ENCODE results near the gene OSGEP. TPM values are rescaled to one million over a fixed set of nuclear protein-coding genes. Genes with fewer than 3 reads are reported as not detected.

OSGEP gene
- total and polyA plus RNA-seq, 2 of the 13 experiments (the other 11 are each of a cell fraction or from before 2014, with no cell fraction given), result 39.7 to 41.1 TPM

DNA sequence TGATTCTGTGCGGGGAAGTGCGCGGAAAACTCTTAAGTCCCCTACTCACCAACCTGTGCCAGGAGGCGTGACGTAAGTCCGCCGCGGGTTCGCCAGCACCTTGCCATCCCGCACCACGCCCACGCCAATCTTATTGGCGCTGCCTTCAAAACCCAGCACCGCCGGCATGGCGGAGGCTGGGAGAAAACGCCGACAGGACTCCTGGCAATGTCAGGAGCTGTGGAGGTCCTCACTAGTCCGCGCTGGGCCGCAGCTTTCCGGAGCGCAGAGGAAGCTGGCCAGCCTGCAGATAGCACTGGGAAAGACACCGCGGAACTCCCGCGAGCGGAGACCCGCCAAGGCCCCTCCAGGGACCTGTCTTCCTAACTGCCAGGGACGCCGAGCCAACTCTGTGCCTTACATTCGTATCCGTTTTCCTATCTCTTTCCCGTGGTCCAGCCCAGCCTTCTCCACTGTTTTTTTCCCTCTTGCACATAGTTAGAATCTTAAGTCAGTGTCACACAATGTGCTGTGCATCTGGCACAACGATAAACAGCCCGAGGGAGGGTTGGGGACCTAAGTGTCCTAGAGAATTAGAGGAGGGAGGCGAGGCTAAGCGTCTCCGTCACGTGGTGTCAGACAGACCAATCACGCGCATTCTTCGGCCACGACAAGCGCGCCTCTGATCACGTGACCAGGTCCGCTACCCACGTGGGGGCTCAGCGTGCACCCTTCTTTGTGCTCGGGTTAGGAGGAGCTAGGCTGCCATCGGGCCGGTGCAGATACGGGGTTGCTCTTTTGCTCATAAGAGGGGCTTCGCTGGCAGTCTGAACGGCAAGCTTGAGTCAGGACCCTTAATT is at the start of gene OSGEP, which contains the start of gene APEX1 (continued):
- TF ChIP-seq, protein P1, sequence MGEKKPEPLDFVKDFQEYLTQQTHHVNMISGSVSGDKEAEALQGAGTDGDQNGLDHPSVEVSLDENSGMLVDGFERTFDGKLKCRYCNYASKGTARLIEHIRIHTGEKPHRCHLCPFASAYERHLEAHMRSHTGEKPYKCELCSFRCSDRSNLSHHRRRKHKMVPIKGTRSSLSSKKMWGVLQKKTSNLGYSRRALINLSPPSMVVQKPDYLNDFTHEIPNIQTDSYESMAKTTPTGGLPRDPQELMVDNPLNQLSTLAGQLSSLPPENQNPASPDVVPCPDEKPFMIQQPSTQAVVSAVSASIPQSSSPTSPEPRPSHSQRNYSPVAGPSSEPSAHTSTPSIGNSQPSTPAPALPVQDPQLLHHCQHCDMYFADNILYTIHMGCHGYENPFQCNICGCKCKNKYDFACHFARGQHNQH (CRISPR knock-in tag; IDR thresholded peaks at IDR 0.05), result peak; percentile 63
- TF ChIP-seq EED (CRISPR knock-in tag; IDR thresholded peaks at IDR 0.05), result peak; percentile 94
- peak; percentile 52 for TF ChIP-seq TMF1 (CRISPR knock-in tag; IDR thresholded peaks at IDR 0.05; ENCODE audit: low read depth)
- TF ChIP-seq ZKSCAN5 (CRISPR knock-in tag; IDR thresholded peaks at IDR 0.05), result no peak
- peak; percentile 34; the same call in 1 of the 2 replicates for TF ChIP-seq TEF (CRISPR knock-in tag; IDR thresholded peaks at IDR 0.05)
- TF ChIP-seq CHD2 (IDR thresholded peaks at IDR 0.05; ENCODE audit: low read depth, low read length), result peak; percentile 88
- TF ChIP-seq GATAD1 (CRISPR knock-in tag; IDR thresholded peaks at IDR 0.05), result peak; percentile 97
- TF ChIP-seq MXD4 (CRISPR knock-in tag; IDR thresholded peaks at IDR 0.05), result peak; percentile 100
- peak; percentile 77 for TF ChIP-seq JARID2 (CRISPR knock-in tag; IDR thresholded peaks at IDR 0.05; ENCODE audit: insufficient replicate concordance)
- no peak for TF ChIP-seq MTF1 (CRISPR knock-in tag; IDR thresholded peaks at IDR 0.05)
- TF ChIP-seq ZFP82 (CRISPR knock-in tag; IDR thresholded peaks at IDR 0.05; ENCODE audit: borderline replicate concordance), result peak; percentile 27
- no peak for TF ChIP-seq PCBP1 (IDR thresholded peaks at IDR 0.05; ENCODE audit: borderline replicate concordance, low read depth, low read length)
- no peak for TF ChIP-seq ZFP90 (CRISPR knock-in tag; IDR thresholded peaks at IDR 0.05; ENCODE audit: borderline replicate concordance)
- peak; percentile 87 for TF ChIP-seq ZFY (CRISPR knock-in tag; IDR thresholded peaks at IDR 0.05)
- peak; percentile 47; the same call in 1 of the 2 replicates for TF ChIP-seq MIXL1 (CRISPR knock-in tag; IDR thresholded peaks at IDR 0.05)
- TF ChIP-seq ZNF644 (CRISPR knock-in tag; IDR thresholded peaks at IDR 0.05; ENCODE audit: low read depth), result no peak; the same call in 1 of the 2 replicates
- no peak; the same call in 1 of the 2 replicates for TF ChIP-seq GZF1 (CRISPR knock-in tag; IDR thresholded peaks at IDR 0.05)
- TF ChIP-seq HMGXB3 (CRISPR knock-in tag; IDR thresholded peaks at IDR 0.05; ENCODE audit: borderline replicate concordance), result peak; percentile 80; the same call in 1 of the 2 replicates
